Osteoblast (primary cell): ENCODE data around the gene AIF1. TPM values are rescaled to one million over a fixed set of nuclear protein-coding genes. Genes with fewer than 3 reads are reported as not detected.

ENCODE experiments used
- DNase-seq: peaks from one replicate; pipeline ENCODE4 v3.0.0; 2011; ENCODE audit warnings: low spot score, mixed read lengths; ENCODE audit not compliant: insufficient read length; ENCODE audit errors: missing footprints
- H2AFZ ChIP-seq: 2 replicates; pipeline ENCODE4 v1.6.0; 2011; ENCODE audit warnings: mild to moderate bottlenecking, low read length
- H3K27ac ChIP-seq: 2 replicates; pipeline ENCODE4 v1.5.1; 2011; ENCODE audit warnings: mild to moderate bottlenecking, low read depth, low read length, moderate library complexity
- H3K27me3 ChIP-seq: 2 replicates; pipeline ENCODE4 v1.6.0; 2012; ENCODE audit warnings: mild to moderate bottlenecking, control low read depth, inconsistent platforms, low read length, moderate library complexity; ENCODE audit not compliant: insufficient read depth
- H3K36me3 ChIP-seq: 2 replicates; pipeline ENCODE4 v1.5.1; 2011; ENCODE audit warnings: mild to moderate bottlenecking, low read length, control low read depth, moderate library complexity; ENCODE audit not compliant: insufficient read depth
- H3K4me1 ChIP-seq: 2 replicates; pipeline ENCODE4 v1.5.1; 2011; ENCODE audit warnings: mild to moderate bottlenecking, low read length, control low read depth, moderate library complexity; ENCODE audit not compliant: insufficient read depth
- H3K4me2 ChIP-seq: 2 replicates; pipeline ENCODE4 v1.6.0; 2011; ENCODE audit warnings: mild to moderate bottlenecking, low read length; ENCODE audit not compliant: insufficient read depth
- H3K4me3 ChIP-seq: fragments of 200-600 bp; sonication (generic); 3 replicates; pipeline ENCODE4 v1.5.1; 2012; ENCODE audit warnings: mild to moderate bottlenecking, low read length, inconsistent platforms; ENCODE audit not compliant: insufficient read depth
- H3K79me2 ChIP-seq: 2 replicates; pipeline ENCODE4 v1.6.0; 2012; ENCODE audit warnings: mild to moderate bottlenecking, low read length, control low read depth, inconsistent platforms; ENCODE audit not compliant: insufficient read depth
- H3K9me3 ChIP-seq: 2 replicates; pipeline ENCODE4 v1.5.1; 2011; ENCODE audit warnings: low read depth, low read length, control low read depth
- H4K20me1 ChIP-seq: 2 replicates; pipeline ENCODE4 v1.6.0; 2012; ENCODE audit warnings: mild to moderate bottlenecking, low read length, control low read depth; ENCODE audit not compliant: insufficient read depth
- total RNA-seq: library from RNA; depleted of rRNA; stranded (reverse); fragments of >200 nt; gene quantifications from 2 replicates; pipeline ENCODE4 v1.2.3, GENCODE V29; 2012
- TF ChIP-seq, protein P1 (sequence below): IDR thresholded peaks from 2 replicates; pipeline ENCODE4 v1.5.1; 2011; ENCODE audit warnings: mild to moderate bottlenecking, low read depth, low read length, moderate library complexity; ENCODE audit errors: extremely low read depth

AIF1 gene
- total RNA-seq, 1 donor, result 0.36 TPM

DNA sequence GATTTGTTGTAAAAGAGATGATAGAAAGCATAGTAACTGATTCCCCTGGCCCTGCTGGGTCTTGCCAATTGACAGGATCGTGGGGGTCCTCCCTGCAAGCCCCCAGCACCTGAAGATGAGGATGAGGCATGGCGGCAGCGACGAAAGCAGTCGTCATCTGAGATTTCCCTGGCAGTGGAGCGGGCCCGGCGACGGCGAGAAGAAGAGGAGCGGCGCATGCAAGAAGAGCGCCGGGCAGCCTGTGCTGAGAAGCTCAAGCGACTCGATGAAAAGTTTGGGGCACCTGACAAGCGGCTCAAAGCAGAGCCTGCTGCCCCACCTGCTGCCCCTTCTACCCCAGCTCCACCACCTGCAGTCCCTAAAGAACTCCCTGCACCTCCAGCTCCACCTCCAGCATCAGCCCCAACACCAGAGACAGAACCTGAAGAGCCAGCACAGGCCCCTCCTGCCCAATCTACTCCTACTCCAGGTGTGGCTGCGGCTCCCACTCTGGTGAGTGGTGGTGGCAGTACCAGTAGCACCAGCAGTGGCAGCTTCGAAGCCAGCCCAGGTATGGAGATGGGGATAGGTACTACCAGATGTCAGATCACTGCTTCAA lies 12.8 kb downstream of the AIF1 start:
- no peak overlapping the region for H2AFZ ChIP-seq
- no peak overlapping the region for H3K4me2 ChIP-seq
- DNase-seq, result peak; percentile 26
- H3K36me3 ChIP-seq, result peaks cover 97% of the 10 kb centered on the region
- H3K27ac ChIP-seq, result no peak overlapping the region
- peaks cover 52% of the 10 kb centered on the region for H4K20me1 ChIP-seq
- H3K27me3 ChIP-seq, result no peaks in the 10 kb centered on the region
- H3K4me1 ChIP-seq, result peaks cover 2% of the 10 kb centered on the region
- TF ChIP-seq, protein P1, sequence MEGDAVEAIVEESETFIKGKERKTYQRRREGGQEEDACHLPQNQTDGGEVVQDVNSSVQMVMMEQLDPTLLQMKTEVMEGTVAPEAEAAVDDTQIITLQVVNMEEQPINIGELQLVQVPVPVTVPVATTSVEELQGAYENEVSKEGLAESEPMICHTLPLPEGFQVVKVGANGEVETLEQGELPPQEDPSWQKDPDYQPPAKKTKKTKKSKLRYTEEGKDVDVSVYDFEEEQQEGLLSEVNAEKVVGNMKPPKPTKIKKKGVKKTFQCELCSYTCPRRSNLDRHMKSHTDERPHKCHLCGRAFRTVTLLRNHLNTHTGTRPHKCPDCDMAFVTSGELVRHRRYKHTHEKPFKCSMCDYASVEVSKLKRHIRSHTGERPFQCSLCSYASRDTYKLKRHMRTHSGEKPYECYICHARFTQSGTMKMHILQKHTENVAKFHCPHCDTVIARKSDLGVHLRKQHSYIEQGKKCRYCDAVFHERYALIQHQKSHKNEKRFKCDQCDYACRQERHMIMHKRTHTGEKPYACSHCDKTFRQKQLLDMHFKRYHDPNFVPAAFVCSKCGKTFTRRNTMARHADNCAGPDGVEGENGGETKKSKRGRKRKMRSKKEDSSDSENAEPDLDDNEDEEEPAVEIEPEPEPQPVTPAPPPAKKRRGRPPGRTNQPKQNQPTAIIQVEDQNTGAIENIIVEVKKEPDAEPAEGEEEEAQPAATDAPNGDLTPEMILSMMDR, result no peak
- H3K4me3 ChIP-seq, result no peak overlapping the region
- peaks cover 84% of the 10 kb centered on the region for H3K79me2 ChIP-seq
- H3K9me3 ChIP-seq, result no peaks in the 10 kb centered on the region

DNA sequence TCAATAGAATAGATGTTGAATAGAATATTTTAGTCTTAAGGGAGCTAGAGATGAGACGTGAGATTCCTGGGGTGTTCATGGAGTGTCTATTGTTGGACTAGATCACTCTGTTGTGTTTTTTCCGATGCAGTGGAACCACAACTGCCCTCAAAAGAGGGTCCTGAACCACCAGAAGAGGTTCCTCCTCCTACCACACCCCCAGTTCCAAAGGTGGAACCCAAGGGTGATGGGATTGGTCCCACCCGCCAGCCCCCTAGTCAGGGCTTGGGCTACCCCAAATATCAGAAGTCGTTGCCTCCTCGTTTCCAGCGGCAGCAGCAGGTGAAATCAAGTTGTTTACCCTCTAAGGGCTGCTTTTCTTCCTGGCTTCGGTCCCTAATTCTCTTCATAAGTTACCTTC lies 14.0 kb downstream of the AIF1 start:
- Histone ChIP-seq H3K4me3 (no peak overlapping the region), H3K4me2 (no peak overlapping the region), H3K36me3 (peaks cover 97% of the 10 kb centered on the region), H2AFZ (no peak overlapping the region), H3K27ac (no peak overlapping the region), H3K9me3 (no peaks in the 10 kb centered on the region), H3K4me1 (no peaks in the 10 kb centered on the region), H3K27me3 (no peaks in the 10 kb centered on the region), H3K79me2 (peaks cover 75% of the 10 kb centered on the region), H4K20me1 (peaks cover 42% of the 10 kb centered on the region)
- TF ChIP-seq, protein P1, result no peak
- no peak for DNase-seq

DNA sequence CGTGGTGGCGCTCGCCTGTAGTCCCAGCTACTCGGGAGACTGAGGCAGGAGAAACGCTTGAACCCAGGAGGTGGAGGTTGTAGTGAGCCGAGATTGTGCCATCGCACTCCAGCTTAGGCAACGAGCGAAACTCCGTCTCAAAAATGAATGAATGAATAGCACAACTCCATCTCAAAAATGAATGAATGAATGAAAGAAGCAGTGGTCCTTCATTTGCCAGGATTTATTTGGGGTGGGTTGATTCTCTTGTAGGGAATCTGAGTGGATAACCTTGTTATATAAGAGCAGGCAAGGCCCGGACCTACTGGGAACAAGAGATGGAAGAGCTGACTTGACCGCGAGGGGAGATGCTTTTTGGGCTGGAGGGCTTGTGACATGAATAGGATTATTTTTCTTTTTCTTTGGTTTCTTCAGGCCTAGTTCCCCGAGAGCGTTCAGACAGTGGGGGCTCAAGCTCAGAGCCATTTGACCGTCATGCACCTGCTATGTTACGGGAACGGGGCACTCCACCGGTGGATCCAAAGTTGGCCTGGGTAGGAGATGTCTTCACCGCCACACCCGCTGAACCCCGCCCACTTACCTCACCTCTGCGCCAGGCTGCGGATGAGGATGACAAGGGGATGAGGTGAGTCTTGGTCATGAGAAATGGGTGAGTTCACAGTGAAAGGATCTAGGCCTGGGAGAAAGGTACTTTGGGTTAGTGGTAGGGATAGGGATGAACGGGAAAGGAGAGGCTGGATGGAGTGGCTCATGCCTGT lies 15.3 kb downstream of the AIF1 start:
- Histone ChIP-seq H3K4me1 (no peaks in the 10 kb centered on the region), H3K4me3 (no peak overlapping the region), H3K9me3 (no peaks in the 10 kb centered on the region), H3K27ac (no peak overlapping the region), H2AFZ (no peak overlapping the region), H3K79me2 (peaks cover 63% of the 10 kb centered on the region), H3K4me2 (no peak overlapping the region), H3K36me3 (peaks cover 97% of the 10 kb centered on the region), H4K20me1 (peaks cover 41% of the 10 kb centered on the region), H3K27me3 (no peaks in the 10 kb centered on the region)
- DNase-seq, result peak; percentile 59
- TF ChIP-seq, protein P1, result no peak

DNA sequence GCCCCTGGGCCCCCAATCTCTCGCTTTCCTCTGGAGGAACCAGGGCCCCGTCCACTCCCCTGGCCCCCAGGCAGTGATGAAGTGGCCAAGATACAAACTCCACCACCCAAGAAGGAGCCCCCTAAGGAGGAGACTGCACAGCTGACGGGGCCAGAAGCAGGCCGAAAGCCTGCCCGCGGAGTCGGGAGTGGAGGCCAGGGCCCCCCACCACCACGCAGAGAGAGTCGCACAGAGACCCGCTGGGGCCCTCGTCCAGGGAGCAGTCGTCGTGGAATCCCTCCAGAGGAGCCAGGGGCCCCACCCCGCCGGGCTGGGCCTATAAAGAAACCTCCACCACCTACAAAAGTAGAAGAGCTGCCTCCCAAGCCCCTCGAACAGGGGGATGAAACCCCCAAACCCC lies 16.2 kb downstream of the AIF1 start:
- Histone ChIP-seq H3K36me3 (peaks cover 97% of the 10 kb centered on the region), H2AFZ (no peak overlapping the region), H3K27me3 (no peaks in the 10 kb centered on the region), H3K9me3 (no peaks in the 10 kb centered on the region), H3K27ac (no peak overlapping the region), H3K4me2 (no peak overlapping the region), H4K20me1 (peaks cover 40% of the 10 kb centered on the region), H3K4me1 (no peaks in the 10 kb centered on the region), H3K4me3 (no peak overlapping the region), H3K79me2 (peaks cover 54% of the 10 kb centered on the region)
- TF ChIP-seq, protein P1, result no peak
- DNase-seq, result peak; percentile 68
